K562 (cell line): Measurements from ENCODE around the gene DAB2. TPM values are rescaled to one million over a fixed set of nuclear protein-coding genes. Genes with fewer than 3 reads are reported as not detected.
A peak's percentile ranks its signal among the peaks of the same experiment; 100 is the strongest.

Experiments used
- ASH1L ChIP-seq: fragments of 450-650 bp; IDR thresholded peaks from 2 replicates; pipeline ENCODE4 v1.6.1; 2018; ENCODE audit warnings: borderline replicate concordance, mild to moderate bottlenecking, low read depth; ENCODE audit not compliant: partially characterized antibody
- CBX5 ChIP-seq: IDR thresholded peaks from 2 replicates; pipeline ENCODE4 v1.6.1; 2014; ENCODE audit warnings: low read depth, borderline replicate concordance
- CHD1 ChIP-seq: fragments of 200-600 bp; sonication (generic); IDR thresholded peaks from one replicate; pipeline ENCODE4 v1.6.1; 2012; ENCODE audit warnings: mild to moderate bottlenecking, moderate library complexity, low read length, inconsistent platforms
- CREB1 ChIP-seq, 2 experiments: sonication (generic) in 1 of 2; formaldehyde crosslinking in 1 of 2; IDR thresholded peaks; 2 replicates each; pipeline versions ENCODE4 v1.6.1 to v1.8.0; 2012 to 2022; ENCODE audit warnings: inconsistent platforms in 1 of 2, mild to moderate bottlenecking in 1 of 2, missing genetic modification reagents in 1 of 2, moderate library complexity in 1 of 2
- E2F4 ChIP-seq: sonication (generic); formaldehyde crosslinking; IDR thresholded peaks from 2 replicates; pipeline ENCODE4 v1.8.0; 2022; ENCODE audit warnings: mild to moderate bottlenecking, low read depth, missing genetic modification reagents
- ERF ChIP-seq: fragments of 450-650 bp; formaldehyde crosslinking; IDR thresholded peaks from 2 replicates; pipeline ENCODE4 v1.4.0; 2020; ENCODE audit warnings: mild to moderate bottlenecking, mixed read lengths
- FOXP4 ChIP-seq: sonication (generic); formaldehyde crosslinking; IDR thresholded peaks from 2 replicates; pipeline ENCODE4 v1.8.0; 2022; ENCODE audit warnings: mild to moderate bottlenecking, missing genetic modification reagents, borderline replicate concordance
- GATA2 ChIP-seq: sonication (generic); formaldehyde crosslinking; IDR thresholded peaks from 2 replicates; pipeline ENCODE4 v1.4.0; 2020; ENCODE audit warnings: mild to moderate bottlenecking, missing genetic modification reagents
- HDAC1 ChIP-seq, 2 experiments: fragments of 450-650 bp; IDR thresholded peaks; 2 replicates each; pipeline ENCODE4 v1.6.1; 2016 to 2017; ENCODE audit warnings: inconsistent platforms in 1 of 2, mild to moderate bottlenecking in 1 of 2, moderate library complexity in 1 of 2
- HMGN3 ChIP-seq: IDR thresholded peaks from 2 replicates; pipeline ENCODE4 v1.6.1; 2011; ENCODE audit warnings: borderline replicate concordance, low read depth, mild to moderate bottlenecking, mixed read lengths, low read length; ENCODE audit not compliant: insufficient read length; ENCODE audit errors: extremely low read depth
- HNRNPL ChIP-seq: fragments of 200-400 bp; formaldehyde crosslinking; IDR thresholded peaks from 2 replicates; pipeline ENCODE4 v1.6.1; 2017; ENCODE audit warnings: low read depth, mild to moderate bottlenecking, low read length
- KLF1 ChIP-seq: fragments of 450-650 bp; IDR thresholded peaks from 2 replicates; pipeline ENCODE4 v1.6.1; 2016; ENCODE audit warnings: missing genetic modification characterization, missing compliant biosample characterization
- MAFG ChIP-seq: fragments of 450-650 bp; conservative IDR thresholded peaks from 2 replicates; pipeline ENCODE4 v1.6.1; 2016; ENCODE audit warnings: missing genetic modification characterization, missing compliant biosample characterization
- MEF2A ChIP-seq: IDR thresholded peaks from 2 replicates; pipeline ENCODE4 v1.6.1; 2011; ENCODE audit warnings: low read depth, mild to moderate bottlenecking, low read length, moderate library complexity; ENCODE audit not compliant: control insufficient read depth
- MEF2D ChIP-seq: conservative IDR thresholded peaks from 2 replicates; pipeline ENCODE4 v1.6.1; 2016; ENCODE audit warnings: low read depth, missing genetic modification characterization, missing compliant biosample characterization
- MYBL2 ChIP-seq, 2 experiments: fragments of 450-650 bp in 1 of 2; sonication (generic) in 1 of 2; formaldehyde crosslinking in 1 of 2; IDR thresholded peaks; 2 replicates each; pipeline versions ENCODE4 v1.6.1 to v1.8.1; 2017 to 2022; ENCODE audit warnings: borderline replicate concordance in 1 of 2, inconsistent platforms in 1 of 2, low read depth in 1 of 2, mild to moderate bottlenecking in 1 of 2, missing genetic modification reagents in 1 of 2, moderate library complexity in 1 of 2
- NR2C2 ChIP-seq, 2 experiments: fragments of 200-800 bp in 1 of 2; sonication (Bioruptor generic) in 1 of 2; sonication (generic) in 1 of 2; formaldehyde crosslinking in 1 of 2; IDR thresholded peaks; 2 replicates each; pipeline versions ENCODE4 v1.6.1 to v1.8.0; 2016 to 2022; ENCODE audit warnings: mild to moderate bottlenecking in 1 of 2, missing compliant biosample characterization in 1 of 2, missing genetic modification characterization in 1 of 2, missing genetic modification reagents in 1 of 2
- NRF1 ChIP-seq, 2 experiments: fragments of 450-650 bp; IDR thresholded peaks in 1 of 2; conservative IDR thresholded peaks in 1 of 2; 2 replicates each; pipeline ENCODE4 v1.6.1; 2014; ENCODE audit warnings: mild to moderate bottlenecking in 2 of 2
- PTTG1 ChIP-seq: fragments of 450-650 bp; IDR thresholded peaks from 2 replicates; pipeline ENCODE4 v1.6.1; 2016; ENCODE audit warnings: low read depth, mild to moderate bottlenecking, missing genetic modification characterization, missing compliant biosample characterization
- ZBTB7A ChIP-seq: IDR thresholded peaks from 2 replicates; pipeline ENCODE4 v1.6.1; 2011; ENCODE audit warnings: low read depth, mild to moderate bottlenecking, low read length, moderate library complexity, borderline replicate concordance; ENCODE audit not compliant: control insufficient read depth
- ZEB2 ChIP-seq: fragments of 450-650 bp; IDR thresholded peaks from 2 replicates; pipeline ENCODE4 v1.6.1; 2016
- ZNF140 ChIP-seq: fragments of 250-450 bp; sonication (Bioruptor Pico); IDR thresholded peaks from 2 replicates; pipeline ENCODE4 v1.8.0; 2021; ENCODE audit warnings: moderate library complexity, mild to moderate bottlenecking, inconsistent platforms
- ZNF232 ChIP-seq: sonication (generic); formaldehyde crosslinking; IDR thresholded peaks from 2 replicates; pipeline ENCODE4 v1.8.0; 2022; ENCODE audit warnings: mild to moderate bottlenecking, missing genetic modification reagents
- ZNF324 ChIP-seq: fragments of 250-450 bp; sonication (Bioruptor Pico); IDR thresholded peaks from 2 replicates; pipeline ENCODE4 v1.4.0; 2020; ENCODE audit warnings: mild to moderate bottlenecking
- polyA plus RNA-seq, 8 experiments: library from polyadenylated mRNA; depleted of rRNA in 4 of 8; stranded (reverse) in 5 of 8; unstranded in 3 of 8; fragments of >200 nt; fragmentation: Nextera tagmentation in 2 of 8; fragmentation: Illumina TruSeq in 1 of 8; extraction: Ambion mirVana in 2 of 8; extraction: Trizol in 1 of 8; gene quantifications; 2 replicates each; pipeline versions ENCODE4 v1.2.1 to v1.2.3, GENCODE V29; 2011 to 2014; ENCODE audit warnings: inconsistent platforms in 1 of 8, missing spikeins in 1 of 8
- total RNA-seq, 7 experiments: library from RNA; depleted of rRNA in 6 of 7; stranded (reverse); fragments of >200 nt in 6 of 7; fragmentation: Illumina TruSeq in 2 of 7; extraction: Trizol in 2 of 7; gene quantifications; 2 replicates each; pipeline versions ENCODE4 v1.2.1 to v1.2.3, GENCODE V29; 2011 to 2021; ENCODE audit warnings: low replicate concordance in 1 of 7

The DAB2 gene
- total and polyA plus RNA-seq, 9 of the 15 experiments (the other 6 are each of a cell fraction or from before 2014, with no cell fraction given): 6.6 to 29.9 (median 24.1) TPM

GRCh38 chr5:39424736-39425637, at the start of gene DAB2 (continued):
- TF ChIP-seq MYBL2 (IDR thresholded peaks at IDR 0.05; ENCODE audit: low read depth) (no peak; the same call in 1 of the 2 replicates), MYBL2 (CRISPR knock-in tag; IDR thresholded peaks at IDR 0.05; ENCODE audit: borderline replicate concordance) (no peak), CHD1 (no peak), ASH1L (no peak), MAFG (tag) (no peak), NRF1 (conservative IDR thresholded peaks at IDR 0.05 in 1 of 2, IDR thresholded peaks at IDR 0.05 in 1 of 2) (peak; percentile 82 to 86), GATA2 (CRISPR knock-in tag) (peak; percentile 53; the same call in 1 of the 2 replicates), FOXP4 (no peak; the same call in 1 of the 2 replicates), MEF2D (tag) (no peak), MEF2A (no peak), ZNF232 (0 out of 2 replicates have a peak, but pooled peaks have one; percentile 35), CREB1 (IDR thresholded peaks at IDR 0.05) (0 out of 2 replicates have a peak, but pooled peaks have one; percentile 22), CREB1 (CRISPR knock-in tag; IDR thresholded peaks at IDR 0.05) (peak; percentile 58), ZEB2 (peak; percentile 59; the same call in 1 of the 2 replicates), PTTG1 (tag) (no peak), ERF (no peak), KLF1 (tag) (peak; percentile 60; the same call in 1 of the 2 replicates), HNRNPL (no peak), ZNF140 (CRISPR knock-in tag) (no peak), E2F4 (CRISPR knock-in tag) (no peak), HMGN3 (peak; percentile 99), ZNF324 (CRISPR knock-in tag) (no peak), CBX5 (no peak), ZBTB7A (peak; percentile 92), HDAC1 (IDR thresholded peaks at IDR 0.05) (peak in 1 of 2 experiments; percentile 57; a peak in 2 of 4 replicates), NR2C2 (CRISPR knock-in tag; IDR thresholded peaks at IDR 0.05) (no peak), NR2C2 (tag; IDR thresholded peaks at IDR 0.05) (peak; percentile 61; the same call in 1 of the 2 replicates)
